Osteocyte (in vitro differentiated cells): ENCODE results near the gene UROD. TPM values are rescaled to one million over a fixed set of nuclear protein-coding genes. Genes with fewer than 3 reads are reported as not detected.

ENCODE experiments used
- DNase-seq: peaks from one replicate; pipeline ENCODE4 v3.0.0; 2021; ENCODE audit warnings: mixed read lengths; ENCODE audit not compliant: unreplicated experiment; ENCODE audit errors: extremely low spot score
- H3K27ac Mint-ChIP-seq: one replicate; pipeline ENCODE4 v1.8.0; 2021; ENCODE audit warnings: mild to moderate bottlenecking, mixed read lengths; ENCODE audit not compliant: unreplicated experiment
- H3K27me3 Mint-ChIP-seq: one replicate; pipeline ENCODE4 v1.8.0; 2021; ENCODE audit warnings: mixed read lengths; ENCODE audit not compliant: unreplicated experiment
- H3K36me3 Mint-ChIP-seq: one replicate; pipeline ENCODE4 v1.8.0; 2021; ENCODE audit warnings: mixed read lengths; ENCODE audit not compliant: unreplicated experiment
- H3K4me1 Mint-ChIP-seq: one replicate; pipeline ENCODE4 v1.8.0; 2021; ENCODE audit warnings: mixed read lengths; ENCODE audit not compliant: unreplicated experiment
- H3K4me3 Mint-ChIP-seq: one replicate; pipeline ENCODE4 v1.8.0; 2021; ENCODE audit warnings: mild to moderate bottlenecking, moderate library complexity, mixed read lengths; ENCODE audit not compliant: unreplicated experiment
- H3K9me3 Mint-ChIP-seq: one replicate; pipeline ENCODE4 v1.8.0; 2021; ENCODE audit warnings: mixed read lengths; ENCODE audit not compliant: unreplicated experiment
- CTCF ChIP-seq: fragments of 200-600 bp; sonication (generic); IDR thresholded peaks from 2 replicates; pipeline ENCODE4 v1.5.0; 2021; ENCODE audit warnings: antibody characterized with exemption, mild to moderate bottlenecking, moderate library complexity
- total RNA-seq: library from RNA; stranded (reverse); gene quantifications from 2 replicates; pipeline ENCODE4 v1.2.1, GENCODE V29; 2021

UROD gene
- total RNA-seq, 1 donor from 2014 or later = 131 TPM

GRCh38 chr1:45003741-45004140 lies 8.3 kb upstream of the UROD start:
- no peak overlapping the region for H3K4me3 Mint-ChIP-seq
- peaks cover 42% of the 10 kb centered on the region for H3K36me3 Mint-ChIP-seq
- H3K4me1 Mint-ChIP-seq = no peaks in the 10 kb centered on the region
- TF ChIP-seq CTCF = no peak
- no peaks in the 10 kb centered on the region for H3K9me3 Mint-ChIP-seq
- DNase-seq = peak; percentile 79
- H3K27ac Mint-ChIP-seq = no peak overlapping the region
- H3K27me3 Mint-ChIP-seq = no peaks in the 10 kb centered on the region

GRCh38 chr1:45004281-45004920 lies 7.7 kb upstream of the UROD start:
- no peaks in the 10 kb centered on the region for H3K27me3 Mint-ChIP-seq
- H3K9me3 Mint-ChIP-seq = no peaks in the 10 kb centered on the region
- no peak overlapping the region for H3K4me3 Mint-ChIP-seq
- TF ChIP-seq CTCF = no peak
- no peaks in the 10 kb centered on the region for H3K4me1 Mint-ChIP-seq
- H3K36me3 Mint-ChIP-seq = peaks cover 46% of the 10 kb centered on the region
- H3K27ac Mint-ChIP-seq = no peak overlapping the region
- DNase-seq = peak; percentile 54

- Mint-ChIP-seq H3K4me1 (peaks cover 8% of the 10 kb centered on the region), H3K27ac (no peak overlapping the region), H3K27me3 (no peaks in the 10 kb centered on the region), H3K36me3 (peaks cover 46% of the 10 kb centered on the region), H3K4me3 (no peak overlapping the region), H3K9me3 (no peaks in the 10 kb centered on the region)
- peak; percentile 80 for DNase-seq
- no peak for TF ChIP-seq CTCF
Observed at GRCh38 chr1:45005761-45006160, 6.3 kb upstream of the UROD start.

GRCh38 chr1:45007311-45007710 lies 4.7 kb upstream of the UROD start:
- Mint-ChIP-seq H3K4me1 (peaks cover 15% of the 10 kb centered on the region), H3K36me3 (peaks cover 43% of the 10 kb centered on the region), H3K9me3 (no peaks in the 10 kb centered on the region), H3K4me3 (no peak overlapping the region), H3K27me3 (no peaks in the 10 kb centered on the region), H3K27ac (no peak overlapping the region)
- no peak for TF ChIP-seq CTCF
- peak; percentile 75 for DNase-seq

GRCh38 chr1:45008076-45008475 lies 4.0 kb upstream of the UROD start:
- Mint-ChIP-seq H3K4me1 (peaks cover 20% of the 10 kb centered on the region), H3K4me3 (no peak overlapping the region), H3K27me3 (no peaks in the 10 kb centered on the region), H3K36me3 (peaks cover 37% of the 10 kb centered on the region), H3K9me3 (no peaks in the 10 kb centered on the region), H3K27ac (no peak overlapping the region)
- DNase-seq = peak; percentile 66
- no peak for TF ChIP-seq CTCF
